ENCODE results near the gene MRTO4.
A peak's percentile ranks its signal among the peaks of the same experiment; 100 is the strongest.
"Not testable (repeated sequence)": the region's sequence is repeated elsewhere in the genome, so short reads cannot be mapped to it uniquely, and the experiment has no call there.

The MRTO4 gene

GRCh38 chr1:19229229-19229628, 22.4 kb upstream of the MRTO4 start:
- no peak for DNase-seq

- no peak for DNase-seq
These were observed 21.7 kb upstream of the MRTO4 start for GRCh38 chr1:19229828-19230325.

GRCh38 chr1:19231736-19232523, 19.7 kb upstream of the MRTO4 start:
- DNase-seq: not testable (repeated sequence)

- DNase-seq: no peak
These were observed 19.1 kb upstream of the MRTO4 start for GRCh38 chr1:19232524-19232846.

- DNase-seq: no peak
These were observed 17.4 kb upstream of the MRTO4 start for GRCh38 chr1:19234224-19234623.

GRCh38 chr1:19239876-19240275, 11.7 kb upstream of the MRTO4 start:
- peak in 1 of 2 donors; percentile 11 for DNase-seq

- DNase-seq: peak; percentile 71 to 90
These were observed 10.7 kb upstream of the MRTO4 start for GRCh38 chr1:19240673-19241538.

GRCh38 chr1:19250629-19251304, 838 bp upstream of the MRTO4 start:
- DNase-seq: no peak

- no peak for DNase-seq
These were observed 2.8 kb downstream of the MRTO4 start for GRCh38 chr1:19254416-19254815.

- no peak for DNase-seq
These were observed 3.7 kb downstream of the MRTO4 start for GRCh38 chr1:19255288-19255687.

GRCh38 chr1:19256301-19256700, 4.7 kb downstream of the MRTO4 start:
- not testable (repeated sequence) for DNase-seq

GRCh38 chr1:19257178-19257914, 5.7 kb downstream of the MRTO4 start:
- peak; percentile 84 to 94 for DNase-seq

GRCh38 chr1:19258353-19258752, 6.7 kb downstream of the MRTO4 start:
- DNase-seq: no peak

- peak; percentile 56 to 87 for DNase-seq
These were observed 8.9 kb downstream of the MRTO4 start for GRCh38 chr1:19260211-19261138.

GRCh38 chr1:19262047-19262446, 10.4 kb downstream of the MRTO4 start:
- no peak for DNase-seq

GRCh38 chr1:19262744-19263143, 11.1 kb downstream of the MRTO4 start:
- no peak for DNase-seq

GRCh38 chr1:19268445-19268844, 16.8 kb downstream of the MRTO4 start:
- no peak for DNase-seq

- DNase-seq: not testable (repeated sequence)
These were observed 18.1 kb downstream of the MRTO4 start for GRCh38 chr1:19269427-19270342.

GRCh38 chr1:19270343-19270730, 18.7 kb downstream of the MRTO4 start:
- not testable (repeated sequence) for DNase-seq

GRCh38 chr1:19272064-19272463, 20.5 kb downstream of the MRTO4 start:
- DNase-seq: no peak
